NCI-H2107 (cell line): ENCODE data around the gene WNT7B.

ENCODE experiments used
- DNase-seq: peaks from one replicate; lab custom pipeline; 2025; lab: John Stamatoyannopoulos, UW

The WNT7B gene

GRCh38 chr22:45977003-45977411 is at the start of gene WNT7B:
TSS of gene WNT7B (minus strand) at chr22:45977162. CDS start at chr22:45976754, 408 bp downstream.
- DNase-seq = no peak

GRCh38 chr22:46025973-46026898 is 49.3 kb upstream of the WNT7B start:
- no peak for DNase-seq

GRCh38 chr22:46025225-46025972 is 48.4 kb upstream of the WNT7B start:
- DNase-seq = no peak

- DNase-seq = no peak
These were observed 47.3 kb upstream of the WNT7B start for GRCh38 chr22:46024136-46024840.

GRCh38 chr22:46023558-46023981 is 46.6 kb upstream of the WNT7B start:
- DNase-seq = no peak

GRCh38 chr22:46022881-46023512 is 46.0 kb upstream of the WNT7B start:
- no peak for DNase-seq

GRCh38 chr22:46021577-46021976 is 44.6 kb upstream of the WNT7B start:
- no peak for DNase-seq

- DNase-seq = no peak
These were observed 42.4 kb upstream of the WNT7B start for GRCh38 chr22:46019351-46019750.

GRCh38 chr22:46018859-46019258 is 41.9 kb upstream of the WNT7B start:
- DNase-seq = no peak

GRCh38 chr22:46017166-46017565 is 40.2 kb upstream of the WNT7B start:
- no peak for DNase-seq

- peak; percentile 63 for DNase-seq
These were observed 36.8 kb upstream of the WNT7B start for GRCh38 chr22:46013460-46014416.

- no peak for DNase-seq
These were observed 35.9 kb upstream of the WNT7B start for GRCh38 chr22:46012881-46013281.

GRCh38 chr22:46012182-46012880 is 35.4 kb upstream of the WNT7B start:
- DNase-seq = no peak

GRCh38 chr22:46011627-46012181 is 34.7 kb upstream of the WNT7B start:
- no peak for DNase-seq

- DNase-seq = no peak
These were observed 34.1 kb upstream of the WNT7B start for GRCh38 chr22:46010951-46011626.

- no peak for DNase-seq
These were observed 33.4 kb upstream of the WNT7B start for GRCh38 chr22:46010207-46010867.

- DNase-seq = no peak
These were observed 32.8 kb upstream of the WNT7B start for GRCh38 chr22:46009730-46010129.

- DNase-seq = no peak
These were observed 32.1 kb upstream of the WNT7B start for GRCh38 chr22:46008836-46009596.
